DMS114 treated with DMSO at 0.1 percent for 48 hours (cell line): Measurements from ENCODE around the gene NELFA.

ENCODE experiments used
- DNase-seq: peaks from one replicate; lab custom pipeline; 2025; ENCODE audit not compliant: unreplicated experiment; lab: John Stamatoyannopoulos, UW

NELFA gene

GRCh38 chr4:1939664-1940509 is 68.9 kb downstream of the NELFA start:
- DNase-seq = no peak

GRCh38 chr4:1938027-1938426 is 70.7 kb downstream of the NELFA start:
- DNase-seq = no peak

GRCh38 chr4:1937550-1937949 is 71.2 kb downstream of the NELFA start:
- no peak for DNase-seq

- no peak for DNase-seq
Measured at GRCh38 chr4:1933700-1934099, 75.1 kb downstream of the NELFA start.

- DNase-seq = no peak
Measured at GRCh38 chr4:1932736-1933135, 76.0 kb downstream of the NELFA start.
